Astrocyte of the spinal cord (primary cell): Measurements from ENCODE around the gene CR1L.
"Not testable (repeated sequence)": the region's sequence is repeated elsewhere in the genome, so short reads cannot be mapped to it uniquely, and the experiment has no call there.

Experiments
- DNase-seq: peaks from one replicate; pipeline ENCODE4 v3.0.0; 2011; ENCODE audit warnings: low read depth, low spot score
- H3K4me3 ChIP-seq: 2 replicates; pipeline ENCODE4 v1.5.1; 2011; ENCODE audit warnings: low read depth, mild to moderate bottlenecking, low read length, moderate library complexity
- in situ Hi-C: cut with HindIII; loops from 2 replicates; pipeline ENCODE4 v1.10.0; 2017; ENCODE audit warnings: low sequenced_read_pairs
- TF ChIP-seq, protein P1 (sequence below): IDR thresholded peaks from 2 replicates; pipeline ENCODE4 v1.5.1; 2012; ENCODE audit warnings: low read depth, mild to moderate bottlenecking, low read length, inconsistent platforms

The CR1L gene

DNA sequence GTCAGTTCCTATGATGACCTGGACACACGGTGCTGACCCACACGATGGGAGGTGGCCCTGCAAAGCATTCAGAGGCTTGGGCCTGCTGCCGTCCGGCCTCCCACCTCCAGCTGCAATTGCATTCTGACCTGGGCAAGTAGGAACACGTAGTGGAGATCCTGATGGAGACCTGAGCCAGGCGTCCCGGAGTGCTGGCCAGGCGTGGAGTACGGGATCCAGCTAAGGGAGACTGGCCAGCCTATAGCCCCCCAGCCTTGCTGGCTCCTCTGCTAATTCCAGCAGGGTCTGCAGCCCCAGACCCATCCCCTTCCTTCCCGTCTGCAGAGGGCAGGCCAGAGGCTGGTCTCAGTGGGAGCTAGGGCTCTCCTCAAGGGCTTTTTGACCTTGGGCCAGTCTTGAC lies 118.2 kb downstream of the CR1L start:
- in situ Hi-C loops = no loop called here

DNA sequence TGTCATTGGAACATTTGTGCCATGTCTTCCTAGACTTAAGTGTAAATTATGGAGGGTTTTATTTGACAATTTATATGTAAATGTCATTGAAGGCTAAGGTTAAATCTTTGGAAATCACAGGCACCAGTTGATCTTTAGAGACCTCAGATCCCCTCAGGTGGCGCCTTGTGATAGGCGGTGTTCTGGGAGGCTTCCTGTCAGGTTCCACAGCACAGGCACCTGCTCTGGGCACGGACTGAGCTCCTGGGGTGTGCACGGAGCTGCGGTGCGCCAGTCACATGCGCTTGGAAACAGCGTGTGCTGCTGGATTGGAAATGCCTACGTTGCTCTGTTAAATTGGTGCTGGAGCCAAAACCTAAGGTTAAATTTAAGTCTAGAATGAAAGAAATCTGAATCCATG lies 119.0 kb downstream of the CR1L start:
- no peak for DNase-seq
- no peak overlapping the region for H3K4me3 ChIP-seq
- in situ Hi-C loops = no loop called here
- TF ChIP-seq, protein P1, sequence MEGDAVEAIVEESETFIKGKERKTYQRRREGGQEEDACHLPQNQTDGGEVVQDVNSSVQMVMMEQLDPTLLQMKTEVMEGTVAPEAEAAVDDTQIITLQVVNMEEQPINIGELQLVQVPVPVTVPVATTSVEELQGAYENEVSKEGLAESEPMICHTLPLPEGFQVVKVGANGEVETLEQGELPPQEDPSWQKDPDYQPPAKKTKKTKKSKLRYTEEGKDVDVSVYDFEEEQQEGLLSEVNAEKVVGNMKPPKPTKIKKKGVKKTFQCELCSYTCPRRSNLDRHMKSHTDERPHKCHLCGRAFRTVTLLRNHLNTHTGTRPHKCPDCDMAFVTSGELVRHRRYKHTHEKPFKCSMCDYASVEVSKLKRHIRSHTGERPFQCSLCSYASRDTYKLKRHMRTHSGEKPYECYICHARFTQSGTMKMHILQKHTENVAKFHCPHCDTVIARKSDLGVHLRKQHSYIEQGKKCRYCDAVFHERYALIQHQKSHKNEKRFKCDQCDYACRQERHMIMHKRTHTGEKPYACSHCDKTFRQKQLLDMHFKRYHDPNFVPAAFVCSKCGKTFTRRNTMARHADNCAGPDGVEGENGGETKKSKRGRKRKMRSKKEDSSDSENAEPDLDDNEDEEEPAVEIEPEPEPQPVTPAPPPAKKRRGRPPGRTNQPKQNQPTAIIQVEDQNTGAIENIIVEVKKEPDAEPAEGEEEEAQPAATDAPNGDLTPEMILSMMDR = no peak

More for the DNA sequence above, 118.2 kb downstream of the CR1L start:
- no peak overlapping the region for H3K4me3 ChIP-seq
- no peak for DNase-seq
- TF ChIP-seq, protein P1 = no peak

DNA sequence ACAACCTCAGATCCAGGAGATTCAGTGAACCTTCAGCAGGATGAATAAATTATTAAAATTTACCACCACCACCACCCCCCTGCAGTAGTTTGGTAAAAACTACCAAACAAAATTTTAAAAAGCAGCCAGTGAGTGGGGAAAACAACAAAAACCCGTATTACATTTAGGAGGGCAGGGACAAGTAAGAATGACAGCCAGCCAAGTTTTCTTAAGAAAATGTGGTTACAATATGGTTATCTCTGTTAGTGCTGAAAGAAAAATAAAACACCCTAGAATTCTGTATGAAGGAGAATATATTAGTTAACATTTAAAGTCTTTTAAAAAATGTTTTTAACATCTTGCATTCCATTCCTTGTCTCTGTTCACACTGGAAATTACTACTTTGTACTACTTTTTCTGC lies 121.6 kb downstream of the CR1L start:
- TF ChIP-seq, protein P1 = no peak
- DNase-seq = no peak
- in situ Hi-C loops = no loop called here
- no peak overlapping the region for H3K4me3 ChIP-seq

DNA sequence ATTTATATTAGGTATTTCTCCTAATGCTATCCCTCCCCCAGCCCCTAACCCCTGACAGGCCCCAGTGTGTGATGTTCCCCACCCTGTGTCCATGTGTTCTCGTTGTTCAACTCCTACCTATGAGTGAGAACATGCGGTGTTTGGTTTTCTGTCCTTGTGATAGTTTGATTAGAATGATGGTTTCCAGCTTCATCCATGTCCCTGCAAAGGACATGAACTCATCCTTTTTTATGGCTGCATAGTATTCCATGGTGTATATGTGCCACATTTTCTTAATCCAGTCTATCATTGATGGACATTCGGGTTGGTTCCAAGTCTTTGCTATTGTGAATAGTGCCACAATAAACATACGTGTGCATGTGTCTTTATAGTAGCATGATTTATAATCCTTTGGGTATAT lies 125.6 kb downstream of the CR1L start:
- H3K4me3 ChIP-seq, in situ Hi-C loops, DNase-seq: not testable (repeated sequence)
